ENCODE measurements around the gene SLAMF7. TPM values are rescaled to one million over a fixed set of nuclear protein-coding genes. Genes with fewer than 3 reads are reported as not detected.

The SLAMF7 gene
- total RNA-seq, 1 donor from 2014 or later = 0.08 TPM

GRCh38 chr1:160750608-160751007, 11.6 kb downstream of the SLAMF7 start:
- TF ChIP-seq CTCF (IDR thresholded peaks at IDR 0.05; ENCODE audit: insufficient read depth, low read length, poor library complexity, severe bottlenecking) = no peak
- DNase-seq (ENCODE audit: low read depth) = no peak
- Histone ChIP-seq H3K4me3 (ENCODE audit: low read depth, low read length) (no peak overlapping the region), H3K27me3 (ENCODE audit: control insufficient read depth, insufficient read depth, low read length) (no peaks in the 10 kb centered on the region), H3K36me3 (ENCODE audit: control insufficient read depth, insufficient read depth, low read length) (no peaks in the 10 kb centered on the region)

GRCh38 chr1:160752406-160752805, 13.4 kb downstream of the SLAMF7 start:
- Histone ChIP-seq H3K27me3 (ENCODE audit: control insufficient read depth, insufficient read depth, low read length) (no peaks in the 10 kb centered on the region), H3K4me3 (ENCODE audit: low read depth, low read length) (no peak overlapping the region), H3K36me3 (ENCODE audit: control insufficient read depth, insufficient read depth, low read length) (no peaks in the 10 kb centered on the region)
- DNase-seq (ENCODE audit: low read depth) = no peak
- no peak for TF ChIP-seq CTCF (IDR thresholded peaks at IDR 0.05; ENCODE audit: insufficient read depth, low read length, poor library complexity, severe bottlenecking)

GRCh38 chr1:160752924-160753323, 13.9 kb downstream of the SLAMF7 start:
- Histone ChIP-seq H3K27me3 (ENCODE audit: control insufficient read depth, insufficient read depth, low read length) (no peaks in the 10 kb centered on the region), H3K4me3 (ENCODE audit: low read depth, low read length) (no peak overlapping the region), H3K36me3 (ENCODE audit: control insufficient read depth, insufficient read depth, low read length) (no peaks in the 10 kb centered on the region)
- no peak for DNase-seq (ENCODE audit: low read depth)
- TF ChIP-seq CTCF (IDR thresholded peaks at IDR 0.05; ENCODE audit: insufficient read depth, low read length, poor library complexity, severe bottlenecking) = no peak

- Histone ChIP-seq H3K36me3 (ENCODE audit: control insufficient read depth, insufficient read depth, low read length) (no peaks in the 10 kb centered on the region), H3K4me3 (ENCODE audit: low read depth, low read length) (no peak overlapping the region), H3K27me3 (ENCODE audit: control insufficient read depth, insufficient read depth, low read length) (no peaks in the 10 kb centered on the region)
- no peak for DNase-seq (ENCODE audit: low read depth)
- TF ChIP-seq CTCF (IDR thresholded peaks at IDR 0.05; ENCODE audit: insufficient read depth, low read length, poor library complexity, severe bottlenecking) = no peak
These were observed 14.5 kb downstream of the SLAMF7 start for GRCh38 chr1:160753594-160753993.

GRCh38 chr1:160755461-160755860, 16.4 kb downstream of the SLAMF7 start:
- Histone ChIP-seq H3K36me3 (ENCODE audit: control insufficient read depth, insufficient read depth, low read length) (no peaks in the 10 kb centered on the region), H3K4me3 (ENCODE audit: low read depth, low read length) (no peak overlapping the region), H3K27me3 (ENCODE audit: control insufficient read depth, insufficient read depth, low read length) (no peaks in the 10 kb centered on the region)
- DNase-seq (ENCODE audit: low read depth) = no peak
- no peak for TF ChIP-seq CTCF (IDR thresholded peaks at IDR 0.05; ENCODE audit: insufficient read depth, low read length, poor library complexity, severe bottlenecking)

Data from kidney epithelial cell (primary cell).